ENCODE results near the gene TSC1.
"Not testable (repeated sequence)": the region's sequence is repeated elsewhere in the genome, so short reads cannot be mapped to it uniquely, and the experiment has no call there.

Gene TSC1

DNA sequence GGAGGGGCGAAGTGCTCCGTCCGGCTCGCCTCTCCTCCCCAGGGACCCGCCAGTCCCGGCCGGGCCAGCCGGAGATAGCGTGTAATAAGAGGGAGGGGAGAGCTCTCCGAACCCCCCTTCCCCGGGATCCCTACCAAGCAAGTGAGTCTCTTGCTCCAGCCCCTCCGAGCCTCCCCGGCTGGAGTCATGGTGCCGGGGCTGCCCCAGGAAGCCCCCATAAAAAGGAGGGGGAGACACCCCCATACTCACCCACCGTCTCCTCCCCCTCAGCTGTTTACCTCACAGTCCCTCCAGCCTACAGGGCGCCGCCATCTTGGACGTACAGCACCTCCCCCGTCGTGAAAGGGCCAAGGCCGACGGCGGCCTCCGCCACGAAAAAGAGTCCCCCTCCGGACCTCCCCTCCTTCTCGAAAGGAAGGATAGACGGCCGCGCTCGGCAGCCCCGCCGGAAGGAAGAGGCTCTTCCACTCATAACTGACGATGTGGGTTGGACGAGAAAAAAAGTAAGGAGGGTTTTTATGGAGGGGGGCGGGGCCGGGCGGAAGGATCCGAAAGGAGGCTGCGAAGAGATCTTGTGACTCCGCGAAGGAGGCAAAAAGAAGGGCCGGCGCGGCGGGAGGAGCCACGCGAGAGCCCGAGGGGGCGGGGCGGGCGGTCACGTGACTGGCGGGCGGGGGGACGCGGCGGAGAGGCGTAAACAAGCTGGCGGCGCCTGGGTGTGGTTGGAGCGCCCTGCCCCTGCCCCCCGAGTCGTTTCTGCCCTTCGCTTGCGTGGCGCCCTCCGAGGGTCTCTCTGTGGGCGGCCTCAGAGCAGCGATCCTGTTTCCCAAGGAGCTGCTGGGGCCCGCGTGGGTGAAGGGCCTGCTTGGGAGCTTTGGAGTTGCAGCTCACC is at the start of gene TSC1:
TSS of gene TSC1 (minus strand) at position 323 of the 892 bp plus-strand sequence. CDS start 15,744 bp downstream, outside the sequence.
- peak; percentile 97 for DNase-seq (ENCODE audit: low read depth)

DNA sequence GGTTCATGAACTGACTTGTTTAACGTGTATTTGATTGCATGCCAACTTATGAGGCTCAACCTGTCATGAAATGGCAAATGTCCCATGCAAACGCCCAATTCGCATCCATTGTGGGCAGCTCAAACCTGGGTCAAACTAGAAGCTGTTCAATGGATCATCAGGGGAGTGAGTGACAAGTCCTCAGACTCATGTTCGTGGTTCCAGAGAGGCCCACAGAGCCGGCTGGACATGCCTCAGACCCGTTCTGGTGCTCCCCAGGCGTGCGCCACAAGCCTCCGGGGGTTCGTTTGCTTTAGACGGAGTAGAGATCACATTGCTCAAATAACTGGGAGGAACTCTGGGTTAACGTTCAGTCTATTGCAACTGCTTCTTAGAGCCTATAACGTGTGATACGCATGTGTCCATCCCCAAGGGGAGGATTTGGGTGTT is 49.1 kb upstream of the TSC1 start:
- no peak for DNase-seq (ENCODE audit: low read depth)

DNA sequence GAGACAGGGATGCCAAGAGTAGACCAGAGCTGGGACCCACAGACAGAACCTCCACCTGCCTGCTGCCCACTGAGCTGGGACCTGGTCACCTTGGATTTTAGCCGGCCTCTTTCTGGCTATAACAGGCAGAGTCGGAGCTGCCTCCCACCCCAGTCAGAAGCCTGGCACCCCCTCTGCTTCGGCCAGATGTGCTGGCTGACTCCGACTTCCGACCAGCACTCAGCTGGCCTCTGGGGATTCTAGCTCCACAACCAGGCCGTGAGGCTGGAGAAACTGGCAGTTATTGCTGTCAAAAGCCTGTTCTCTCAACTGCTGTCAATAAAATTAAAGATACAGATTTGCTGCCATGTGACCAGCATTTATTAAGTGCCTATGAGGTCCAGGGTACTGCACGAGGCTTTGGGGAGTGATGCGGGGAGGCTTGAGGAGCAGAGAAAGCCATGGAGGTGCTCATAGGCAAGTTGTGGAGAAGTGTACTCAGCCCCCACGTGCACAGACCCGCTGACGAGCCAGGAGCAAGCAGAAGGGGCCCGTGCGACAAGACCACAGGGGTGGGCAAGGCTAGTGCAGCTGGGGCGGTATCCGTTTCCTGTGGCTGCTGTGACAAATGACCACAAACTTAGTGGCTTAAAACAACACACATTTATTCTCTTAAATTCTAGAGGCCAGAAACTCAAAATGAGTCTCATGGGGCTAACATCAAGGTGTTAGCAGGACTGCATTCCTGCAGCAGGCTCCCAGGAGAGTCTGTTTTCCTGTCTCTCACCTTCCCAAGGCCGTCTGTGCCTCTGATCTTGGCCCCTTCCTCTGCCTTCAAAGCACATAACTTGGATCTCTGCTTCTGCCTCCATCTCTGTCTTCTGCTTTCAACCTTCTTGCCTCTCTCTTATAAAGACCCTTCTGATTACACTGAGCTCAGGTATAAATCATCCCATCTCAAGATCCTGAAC is 47.2 kb upstream of the TSC1 start:
- DNase-seq (ENCODE audit: low read depth): no peak

DNA sequence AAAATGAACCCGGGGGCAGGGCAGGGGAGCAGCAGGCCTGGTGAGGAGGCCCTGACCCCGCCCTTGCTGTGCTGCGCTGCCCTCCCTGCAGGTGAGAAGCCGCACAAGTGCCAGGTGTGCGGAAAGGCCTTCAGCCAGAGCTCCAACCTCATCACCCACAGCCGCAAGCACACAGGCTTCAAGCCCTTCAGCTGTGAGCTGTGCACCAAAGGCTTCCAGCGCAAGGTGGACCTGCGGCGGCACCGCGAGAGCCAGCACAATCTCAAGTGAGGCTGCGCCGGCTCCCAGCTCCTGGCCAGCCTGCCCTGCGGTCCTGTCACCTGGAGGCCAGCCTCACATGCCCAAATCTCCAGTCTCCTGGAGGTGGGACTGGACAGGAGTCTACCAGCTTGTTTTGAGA is 46.4 kb upstream of the TSC1 start:
- DNase-seq (ENCODE audit: low read depth): no peak

DNA sequence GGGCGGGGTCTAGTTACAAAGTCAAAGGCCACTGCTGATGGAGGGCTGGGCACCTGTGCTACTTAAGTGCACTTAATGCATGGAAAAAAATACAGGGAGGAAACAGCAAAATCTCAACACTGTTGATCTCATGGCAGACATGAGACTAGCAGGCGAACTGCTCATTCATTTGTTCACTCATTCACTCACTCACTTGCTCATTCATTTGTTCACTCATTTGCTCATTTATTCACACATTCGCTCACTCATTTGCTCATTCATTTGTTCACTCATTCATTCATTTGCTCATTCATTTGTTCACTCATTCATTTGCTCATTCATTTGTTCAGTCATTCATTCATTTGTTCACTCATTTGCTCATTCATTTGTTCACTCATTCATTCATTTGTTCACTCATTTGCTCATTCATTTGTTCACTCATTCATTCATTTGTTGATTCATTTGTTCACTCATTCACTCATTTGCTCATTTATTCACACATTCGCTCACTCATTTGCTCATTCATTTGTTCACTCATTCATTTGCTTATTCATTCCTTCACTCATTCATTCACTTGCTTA is 45.7 kb upstream of the TSC1 start:
- not testable (repeated sequence) for DNase-seq (ENCODE audit: low read depth)

DNA sequence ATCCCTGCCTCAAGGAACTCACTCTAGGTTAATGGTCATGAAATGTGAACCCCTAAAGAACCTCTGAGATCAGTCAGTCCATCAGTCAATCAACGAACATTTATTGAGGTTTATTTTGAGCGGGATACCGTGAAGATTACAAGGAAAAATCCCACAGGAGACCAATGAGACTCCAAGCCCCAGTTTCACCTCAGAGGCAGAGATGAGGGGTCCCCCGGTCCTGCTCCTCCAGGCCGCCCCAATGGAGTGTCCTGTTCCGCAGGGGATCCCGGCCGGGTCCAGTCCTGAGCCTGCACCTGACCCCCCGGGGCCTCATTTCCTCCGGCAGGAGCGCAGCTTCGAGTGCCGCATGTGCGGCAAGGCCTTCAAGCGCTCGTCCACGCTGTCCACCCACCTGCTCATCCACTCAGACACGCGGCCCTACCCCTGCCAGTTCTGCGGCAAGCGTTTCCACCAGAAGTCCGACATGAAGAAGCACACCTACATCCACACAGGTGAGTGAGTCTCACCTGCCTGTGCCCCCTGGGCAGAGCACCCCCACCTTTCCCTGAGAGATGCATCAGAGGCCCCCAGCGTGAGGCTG is 45.1 kb upstream of the TSC1 start:
- DNase-seq (ENCODE audit: low read depth): no peak

DNA sequence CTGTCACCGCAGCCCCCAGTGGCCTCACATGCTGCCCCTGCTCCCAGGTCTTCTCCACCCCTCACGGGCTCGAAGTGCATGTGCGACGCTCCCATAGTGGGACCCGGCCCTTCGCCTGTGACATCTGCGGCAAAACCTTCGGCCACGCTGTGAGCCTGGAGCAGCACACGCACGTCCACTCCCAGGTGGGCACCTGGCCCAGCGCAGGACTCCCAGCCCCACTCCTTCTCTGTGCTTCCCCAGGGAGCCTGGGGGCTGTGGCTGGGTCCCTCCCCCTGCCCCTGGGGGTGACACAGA is 44.5 kb upstream of the TSC1 start:
- DNase-seq (ENCODE audit: low read depth): no peak

DNA sequence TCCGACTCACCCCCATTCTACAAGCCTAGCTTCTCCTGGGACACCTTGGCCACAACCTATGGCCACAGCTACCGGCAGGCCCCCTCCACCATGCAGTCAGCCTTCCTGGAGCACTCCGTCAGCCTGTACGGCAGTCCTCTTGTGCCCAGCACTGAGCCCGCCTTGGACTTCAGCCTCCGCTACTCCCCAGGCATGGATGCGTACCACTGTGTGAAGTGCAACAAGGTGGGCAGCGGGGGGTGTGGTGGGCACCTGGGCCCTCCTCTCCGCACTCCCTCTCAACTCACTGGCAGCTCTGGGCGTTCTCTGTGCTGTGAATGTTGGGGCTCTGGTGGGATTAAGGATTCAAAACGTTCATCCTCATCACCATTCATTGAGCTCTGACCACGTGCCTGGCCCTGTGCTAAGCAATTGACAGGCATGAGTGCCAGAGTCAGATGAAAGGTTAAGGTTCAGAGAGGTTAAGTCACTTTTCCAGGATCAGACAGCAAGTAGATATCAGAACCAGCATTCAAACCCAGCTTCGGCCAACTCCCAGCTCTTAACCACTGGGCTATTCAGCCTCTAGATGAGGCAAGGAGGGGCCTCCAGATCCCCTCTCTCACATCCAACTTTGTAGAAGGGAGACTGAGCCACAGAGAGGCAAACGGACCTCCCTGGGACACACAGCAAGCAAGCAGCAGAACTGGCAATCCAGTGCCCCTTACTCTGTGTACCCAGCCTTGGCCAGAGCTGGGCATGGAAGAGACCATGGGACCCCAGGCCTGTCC is 44.0 kb upstream of the TSC1 start:
- DNase-seq (ENCODE audit: low read depth): no peak

DNA sequence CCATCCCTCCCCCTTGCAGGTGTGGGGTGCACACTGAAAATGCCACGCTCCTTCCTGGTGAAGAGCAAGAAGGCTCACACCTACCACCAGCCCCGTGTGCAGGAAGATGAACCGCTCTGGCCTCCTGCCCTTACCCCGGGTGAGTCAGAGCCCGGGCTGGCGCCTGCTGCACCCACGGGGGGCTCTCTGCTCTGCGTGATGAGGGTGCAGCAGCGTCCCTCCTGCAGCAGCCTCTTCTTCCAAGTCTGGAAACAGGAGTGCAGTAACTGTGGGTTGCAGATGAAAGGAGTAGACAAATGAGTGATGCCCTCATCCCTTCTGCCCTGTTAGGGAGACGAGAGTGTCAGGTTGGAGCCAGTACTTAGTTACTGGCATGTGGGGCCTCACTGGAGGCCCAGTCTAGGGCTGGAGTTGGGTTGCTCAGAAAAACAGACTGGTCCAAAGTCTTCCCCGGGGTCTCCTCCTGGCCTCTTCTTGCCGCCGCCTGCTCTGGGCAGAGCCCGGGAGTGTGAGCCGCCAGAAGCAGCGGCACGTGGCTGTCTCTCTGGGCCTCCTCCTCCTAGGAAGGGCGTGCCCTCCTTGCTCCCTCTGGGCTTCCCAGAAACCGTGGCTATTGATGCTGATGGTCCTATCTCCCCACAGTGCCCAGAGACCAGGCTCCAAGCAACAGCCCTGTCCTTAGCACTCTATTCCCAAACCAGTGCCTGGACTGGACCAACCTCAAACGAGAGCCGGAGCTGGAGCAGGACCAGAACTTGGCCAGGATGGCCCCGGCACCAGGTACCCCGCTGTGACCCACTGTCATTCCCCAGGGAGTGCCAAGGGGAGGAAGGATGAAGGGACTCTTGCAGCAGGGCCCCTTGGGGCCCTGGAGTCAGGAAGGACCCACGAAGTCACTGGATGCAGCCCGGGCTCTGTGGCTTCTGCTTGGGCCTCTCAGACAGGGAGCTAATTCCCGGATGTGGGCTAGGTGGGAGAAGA is 42.5 kb upstream of the TSC1 start:
- DNase-seq (ENCODE audit: low read depth): no peak

DNA sequence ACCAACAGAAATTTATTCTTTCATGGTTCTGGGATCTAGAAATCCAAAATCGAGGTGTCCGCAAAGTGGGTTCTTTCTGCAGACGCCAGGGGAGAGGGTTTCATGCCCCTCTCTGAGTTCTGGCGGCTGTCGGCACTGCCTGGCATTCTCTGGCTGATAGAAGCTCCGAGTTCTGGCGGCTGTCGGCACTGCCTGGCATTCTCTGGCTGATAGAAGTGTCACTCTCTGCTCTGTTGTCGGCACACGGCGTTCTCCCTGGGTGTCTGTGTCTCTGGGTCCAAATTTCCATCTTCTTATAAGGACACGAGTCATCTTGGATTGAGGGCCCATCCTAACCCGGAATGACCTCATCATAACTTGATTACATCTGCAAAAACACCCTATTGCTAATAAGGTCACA is 41.7 kb upstream of the TSC1 start:
- DNase-seq (ENCODE audit: low read depth): no peak

DNA sequence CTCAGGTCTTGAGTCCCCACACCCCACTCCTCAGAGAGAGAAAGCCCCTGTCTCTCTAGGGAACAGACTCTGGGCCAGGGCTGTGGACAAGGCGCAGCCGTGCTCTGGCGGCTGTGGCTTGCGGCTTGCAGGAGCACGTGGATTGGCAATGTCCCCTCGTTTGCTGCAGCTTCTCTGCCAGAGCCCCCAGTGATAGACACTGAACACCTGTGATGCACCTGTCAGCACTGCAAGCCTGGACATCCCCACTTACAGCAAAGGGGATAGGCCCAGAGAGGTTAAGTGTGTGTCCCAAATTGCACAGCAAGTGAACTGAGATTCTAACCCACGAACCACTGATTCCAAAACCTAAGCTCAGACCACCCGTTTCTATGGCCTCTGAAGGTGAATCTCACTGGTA is 41.1 kb upstream of the TSC1 start:
- DNase-seq (ENCODE audit: low read depth): no peak

DNA sequence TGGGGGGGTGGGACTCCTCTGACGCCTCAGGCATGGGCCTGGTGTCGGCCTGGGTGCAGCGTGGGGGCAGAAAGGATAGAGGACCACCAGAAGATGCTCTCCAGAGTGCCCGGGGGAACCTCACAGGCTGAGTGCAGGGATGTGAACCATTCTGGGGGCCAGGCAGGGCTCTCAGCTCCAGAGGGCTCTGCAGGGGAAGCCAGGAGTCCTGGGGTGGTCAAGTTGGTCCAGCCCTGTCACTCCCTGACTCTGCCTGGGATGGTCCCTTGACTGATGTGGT is 40.6 kb upstream of the TSC1 start:
- no peak for DNase-seq (ENCODE audit: low read depth)

DNA sequence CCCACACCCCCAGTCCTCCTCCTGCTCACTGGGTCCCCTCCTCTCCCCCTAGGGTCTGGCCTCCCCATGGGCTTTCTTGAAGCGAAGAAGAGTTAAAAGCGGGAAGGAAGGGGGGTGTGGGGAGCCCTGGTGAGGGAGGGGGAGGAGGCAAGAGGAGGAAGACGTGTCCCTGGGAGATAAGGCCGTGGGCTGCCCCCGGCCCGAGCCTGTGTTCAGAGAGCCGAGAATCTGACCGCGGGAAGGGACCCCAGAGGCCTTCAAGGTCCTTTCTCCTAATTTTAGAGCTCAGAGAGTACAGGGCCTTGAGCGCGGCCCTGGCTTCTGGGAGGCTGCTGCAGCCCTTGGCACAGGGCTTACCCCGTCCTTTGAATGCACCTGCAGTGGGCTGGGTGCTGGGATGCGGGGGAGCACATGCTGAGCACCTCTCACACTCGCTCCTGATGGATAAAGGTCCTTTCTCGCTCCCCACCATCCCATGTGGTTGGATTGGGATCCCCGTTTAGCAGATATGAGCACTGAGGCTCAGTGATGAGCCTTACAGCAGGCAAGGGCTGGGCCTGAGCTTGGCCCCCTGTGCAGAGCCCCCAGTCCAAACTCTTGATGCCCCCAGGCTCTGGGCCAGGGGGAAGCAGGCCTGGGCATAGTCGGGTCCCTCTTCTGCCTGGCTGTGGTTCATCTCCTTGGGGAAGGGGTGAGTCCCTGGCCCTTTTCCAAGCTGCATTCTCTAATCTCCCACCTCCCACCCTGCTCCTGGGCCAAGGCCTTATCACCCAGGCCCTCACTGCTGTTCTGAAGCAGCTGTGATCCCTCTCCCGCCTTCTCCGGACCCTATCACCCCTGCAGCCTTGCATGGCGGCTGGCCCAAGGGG is 40.0 kb upstream of the TSC1 start:
- DNase-seq (ENCODE audit: low read depth): no peak

DNA sequence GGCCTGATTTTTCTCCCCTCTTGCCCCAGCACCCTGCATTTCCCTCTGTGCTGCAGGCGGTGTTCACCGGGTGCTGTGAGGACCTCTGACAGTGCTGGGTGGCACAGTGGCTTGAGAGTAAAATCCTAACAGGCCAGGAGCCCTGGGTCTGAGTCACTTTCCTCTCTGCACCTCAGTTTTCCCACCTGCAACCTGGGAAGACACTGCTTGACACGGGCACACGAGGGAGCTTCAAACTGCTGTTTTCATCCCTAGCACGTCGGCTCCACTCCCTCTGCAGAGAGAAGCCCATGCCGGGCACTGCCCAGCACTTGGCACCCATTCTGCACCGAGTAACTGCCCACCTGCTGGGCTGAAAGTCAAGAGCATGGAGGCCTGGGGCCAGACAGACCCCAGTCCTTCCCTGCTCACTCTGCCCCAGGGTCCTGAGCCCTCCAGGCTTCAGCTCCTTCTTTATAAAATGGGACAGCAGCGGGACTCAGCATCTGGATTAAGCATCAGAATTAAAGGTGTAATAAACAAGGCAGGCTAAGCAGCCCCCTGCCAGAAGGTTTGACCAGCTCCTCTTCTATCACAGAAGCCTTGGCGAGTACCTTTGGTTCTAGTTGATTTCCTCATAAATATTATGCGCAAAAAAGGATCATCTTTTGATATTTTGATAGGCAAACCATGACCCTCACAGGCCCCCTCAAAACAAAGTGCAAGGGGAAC is 39.2 kb upstream of the TSC1 start:
- DNase-seq (ENCODE audit: low read depth): no peak

DNA sequence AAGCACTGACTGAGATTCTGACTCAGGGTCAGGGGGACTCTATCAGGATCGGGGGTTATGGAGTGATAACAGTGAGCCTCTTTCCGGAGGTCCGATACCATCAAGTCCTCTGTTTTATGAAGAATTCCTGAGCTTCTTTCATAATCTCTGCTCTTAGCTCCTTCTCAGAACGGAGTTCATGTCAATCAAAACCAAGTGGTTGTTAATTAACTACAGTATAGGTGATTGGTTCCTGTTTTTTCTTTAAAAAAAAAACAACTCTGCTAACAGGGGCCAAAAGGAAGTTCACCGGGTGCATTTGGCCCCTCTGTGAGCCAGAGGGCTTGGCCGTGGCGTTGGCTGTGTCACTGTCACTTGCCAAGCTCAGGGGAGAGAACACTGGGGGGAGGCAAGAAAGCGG is 38.0 kb upstream of the TSC1 start:
- no peak for DNase-seq (ENCODE audit: low read depth)

DNA sequence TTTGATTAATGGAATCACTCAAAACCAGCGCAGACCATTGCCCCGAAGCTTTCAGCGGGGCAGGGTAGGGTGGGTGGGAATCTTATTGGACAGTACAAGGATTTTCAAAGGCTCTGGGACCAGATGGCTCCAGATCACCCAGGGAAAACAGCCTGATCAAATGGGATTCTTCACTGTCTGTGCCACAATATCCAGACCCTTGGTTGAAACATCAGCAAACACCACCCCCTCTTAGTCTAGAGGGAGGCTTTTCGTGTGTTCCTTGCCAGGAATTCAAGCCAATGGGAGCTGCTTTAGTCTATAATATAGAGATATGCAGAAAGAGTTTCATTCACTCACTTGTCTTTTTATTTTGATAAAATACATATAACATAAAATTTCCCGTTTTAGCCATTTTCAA is 35.7 kb upstream of the TSC1 start:
- DNase-seq (ENCODE audit: low read depth): no peak

DNA sequence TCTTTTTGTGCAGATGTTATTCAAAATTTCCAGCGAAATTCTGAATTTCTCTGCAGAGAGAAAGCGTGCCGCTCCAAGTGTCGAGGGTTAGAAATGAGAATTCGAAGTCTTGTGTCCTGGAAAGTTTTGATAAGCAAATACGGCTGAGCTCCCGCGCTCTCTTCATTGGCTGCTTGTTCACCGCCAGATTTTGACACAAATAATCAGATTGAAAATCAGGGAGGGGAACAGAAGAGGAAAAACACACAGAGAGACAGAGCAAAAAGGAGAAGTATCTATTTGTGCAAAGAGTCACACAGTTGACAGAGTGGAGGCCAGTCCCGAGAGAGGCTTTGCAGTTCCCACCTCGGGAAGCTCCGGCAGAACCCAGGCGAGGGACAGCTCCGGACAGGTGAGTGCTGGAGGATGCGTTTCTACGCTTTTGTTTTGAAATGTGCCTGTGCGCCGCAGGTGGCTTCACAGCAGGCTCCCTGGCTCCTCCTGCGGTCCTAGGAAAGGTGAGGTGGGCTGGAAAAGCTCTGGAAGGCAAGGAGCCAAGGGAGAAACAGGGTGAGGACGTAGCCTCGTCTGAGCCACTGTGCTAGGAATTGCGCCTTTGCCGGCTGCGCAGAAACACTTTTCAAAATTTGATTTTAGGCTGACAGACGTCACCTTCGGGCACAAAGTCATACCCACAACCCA is 34.2 kb upstream of the TSC1 start, which contains the start of gene GFI1B:
TSS of gene GFI1B (plus strand) at position 244 of the 681 bp plus-strand sequence. CDS start 7,985 bp downstream, outside the sequence.
- no peak for DNase-seq (ENCODE audit: low read depth)

DNA sequence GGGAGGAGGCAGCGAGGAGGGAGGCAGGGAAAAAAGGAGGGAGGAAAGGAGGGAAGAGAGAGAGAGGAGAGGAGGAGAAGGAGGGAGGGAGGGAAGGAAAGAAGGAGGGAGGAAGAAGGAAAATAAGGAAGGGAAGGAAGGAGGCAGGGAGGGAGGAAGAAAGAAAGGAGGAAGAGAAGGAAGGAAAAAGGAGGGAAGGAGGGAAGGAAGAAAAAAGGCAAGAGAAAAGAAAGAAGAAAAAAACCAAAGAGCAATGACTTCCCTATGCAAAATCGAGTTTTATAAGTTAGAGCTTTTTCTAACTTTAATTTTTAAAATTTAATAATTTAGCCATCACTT is 33.7 kb upstream of the TSC1 start:
- no peak for DNase-seq (ENCODE audit: low read depth)

Measured in activated T-cell treated with anti-CD3 and anti-CD28 coated beads for 24 hours (primary cell).